ENCODE data around the gene NUDT14.

The NUDT14 gene

DNA sequence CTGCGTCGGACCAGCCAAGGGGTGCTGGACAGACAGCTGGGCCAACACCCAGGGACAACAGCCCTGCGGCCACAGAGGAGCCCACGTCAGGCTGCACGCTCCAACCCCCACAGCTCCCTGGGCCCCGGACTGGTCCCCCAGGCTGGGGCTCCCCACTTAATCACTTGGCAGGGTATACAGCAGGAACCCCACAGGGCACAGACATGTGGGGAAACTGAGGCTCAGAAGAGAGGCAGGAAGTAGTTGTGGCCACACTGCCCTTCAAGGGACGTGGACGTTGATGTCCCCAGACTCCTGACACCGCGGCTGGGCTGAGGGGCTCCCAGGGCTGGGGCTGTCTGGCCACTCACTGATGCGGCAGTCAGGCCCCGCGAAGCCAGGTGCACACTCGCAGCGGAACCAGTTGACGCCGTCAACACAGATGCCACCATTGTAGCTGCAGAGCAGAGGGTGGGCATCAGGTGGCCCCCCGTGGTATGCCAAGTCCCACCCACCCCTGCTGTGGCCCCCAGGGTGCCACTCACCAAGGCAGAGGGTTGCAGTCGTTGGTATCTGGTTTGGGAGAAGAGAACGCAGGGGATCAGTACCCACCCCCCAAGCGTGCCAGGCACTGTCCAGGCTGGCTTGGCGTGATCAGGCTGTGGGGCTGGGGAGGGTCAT is 34.0 kb downstream of the NUDT14 start:
- H3K4me1 ChIP-seq (ENCODE audit: control insufficient read depth in 1 of 2, insufficient read depth in 2 of 2, low read length in 2 of 2), result no peaks in the 10 kb centered on the region
- no peak overlapping the region for H3K4me3 ChIP-seq (ENCODE audit: low read depth in 1 of 2, low read length in 2 of 2)
- no peak overlapping the region for H3K27ac ChIP-seq (ENCODE audit: low read length)
- H3K27me3 ChIP-seq (ENCODE audit: low read depth, low read length), result no peaks in the 10 kb centered on the region
- H3K36me3 ChIP-seq (ENCODE audit: control insufficient read depth in 1 of 2, insufficient read depth in 2 of 2, low read length in 2 of 2), result no peaks in the 10 kb centered on the region
- no peaks in the 10 kb centered on the region for H3K9me3 ChIP-seq (ENCODE audit: control insufficient read depth in 1 of 2, low read length in 2 of 2)

GRCh38 chr14:105146181-105146975 is 34.7 kb downstream of the NUDT14 start:
- Histone ChIP-seq H3K9me3 (ENCODE audit: control insufficient read depth in 1 of 2, low read length in 2 of 2) (peaks cover 0 to 1% of the 10 kb centered on the region in 2 donors), H3K27me3 (ENCODE audit: low read depth, low read length) (no peaks in the 10 kb centered on the region), H3K4me3 (ENCODE audit: low read depth in 1 of 2, low read length in 2 of 2) (no peak overlapping the region), H3K27ac (ENCODE audit: low read length) (no peak overlapping the region), H3K4me1 (ENCODE audit: control insufficient read depth in 1 of 2, insufficient read depth in 2 of 2, low read length in 2 of 2) (no peaks in the 10 kb centered on the region), H3K36me3 (ENCODE audit: control insufficient read depth in 1 of 2, insufficient read depth in 2 of 2, low read length in 2 of 2) (no peaks in the 10 kb centered on the region)

- no peak overlapping the region for H3K27ac ChIP-seq (ENCODE audit: low read length)
- H3K9me3 ChIP-seq (ENCODE audit: control insufficient read depth in 1 of 2, low read length in 2 of 2), result peaks cover 0 to 5% of the 10 kb centered on the region in 2 donors
- no peaks in the 10 kb centered on the region for H3K4me1 ChIP-seq (ENCODE audit: control insufficient read depth in 1 of 2, insufficient read depth in 2 of 2, low read length in 2 of 2)
- H3K27me3 ChIP-seq (ENCODE audit: low read depth, low read length), result no peaks in the 10 kb centered on the region
- H3K36me3 ChIP-seq (ENCODE audit: control insufficient read depth in 1 of 2, insufficient read depth in 2 of 2, low read length in 2 of 2), result no peaks in the 10 kb centered on the region
- no peak overlapping the region for H3K4me3 ChIP-seq (ENCODE audit: low read depth in 1 of 2, low read length in 2 of 2)
Observed at GRCh38 chr14:105145381-105146180, 35.5 kb downstream of the NUDT14 start.

DNA sequence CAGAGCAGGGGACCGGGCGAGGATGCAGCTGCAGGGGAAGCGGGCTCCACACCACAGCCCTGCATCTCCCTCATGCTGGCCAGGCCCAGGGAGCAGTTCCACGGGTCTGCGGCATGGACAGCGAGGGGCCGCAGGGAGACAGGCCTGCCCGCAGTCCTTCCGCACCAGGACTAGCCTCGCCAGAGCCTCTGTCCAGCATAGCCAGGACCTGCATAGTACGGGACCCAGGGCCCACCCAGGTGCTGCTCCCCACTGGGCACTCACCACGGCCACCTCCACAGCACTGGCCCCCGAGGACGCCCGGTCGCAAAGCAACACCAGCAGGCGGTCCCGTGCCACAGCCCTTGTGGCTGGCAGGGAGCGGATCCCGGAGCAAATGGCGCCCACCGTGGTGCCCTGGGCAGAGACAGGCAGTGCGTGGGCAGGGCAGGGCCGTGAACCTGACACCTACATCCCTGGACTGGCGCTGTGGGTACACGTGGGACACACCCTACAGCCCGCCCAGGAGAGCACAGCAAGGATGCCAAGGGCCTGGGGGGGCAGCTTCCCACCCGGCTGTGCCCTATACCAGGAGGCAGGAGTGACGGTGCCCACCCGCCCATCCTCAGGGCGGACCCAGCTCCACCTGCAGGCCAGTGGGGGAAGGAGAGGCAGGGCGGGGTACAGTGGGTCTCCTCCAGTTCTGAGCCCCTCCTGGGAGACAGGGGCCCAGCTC is 36.3 kb downstream of the NUDT14 start:
- no peaks in the 10 kb centered on the region for H3K4me1 ChIP-seq (ENCODE audit: control insufficient read depth in 1 of 2, insufficient read depth in 2 of 2, low read length in 2 of 2)
- H3K27me3 ChIP-seq (ENCODE audit: low read depth, low read length), result no peaks in the 10 kb centered on the region
- no peak overlapping the region for H3K27ac ChIP-seq (ENCODE audit: low read length)
- no peaks in the 10 kb centered on the region for H3K36me3 ChIP-seq (ENCODE audit: control insufficient read depth in 1 of 2, insufficient read depth in 2 of 2, low read length in 2 of 2)
- H3K4me3 ChIP-seq (ENCODE audit: low read depth in 1 of 2, low read length in 2 of 2), result no peak overlapping the region
- H3K9me3 ChIP-seq (ENCODE audit: control insufficient read depth in 1 of 2, low read length in 2 of 2), result peaks cover 6 to 12% of the 10 kb centered on the region in 2 donors

DNA sequence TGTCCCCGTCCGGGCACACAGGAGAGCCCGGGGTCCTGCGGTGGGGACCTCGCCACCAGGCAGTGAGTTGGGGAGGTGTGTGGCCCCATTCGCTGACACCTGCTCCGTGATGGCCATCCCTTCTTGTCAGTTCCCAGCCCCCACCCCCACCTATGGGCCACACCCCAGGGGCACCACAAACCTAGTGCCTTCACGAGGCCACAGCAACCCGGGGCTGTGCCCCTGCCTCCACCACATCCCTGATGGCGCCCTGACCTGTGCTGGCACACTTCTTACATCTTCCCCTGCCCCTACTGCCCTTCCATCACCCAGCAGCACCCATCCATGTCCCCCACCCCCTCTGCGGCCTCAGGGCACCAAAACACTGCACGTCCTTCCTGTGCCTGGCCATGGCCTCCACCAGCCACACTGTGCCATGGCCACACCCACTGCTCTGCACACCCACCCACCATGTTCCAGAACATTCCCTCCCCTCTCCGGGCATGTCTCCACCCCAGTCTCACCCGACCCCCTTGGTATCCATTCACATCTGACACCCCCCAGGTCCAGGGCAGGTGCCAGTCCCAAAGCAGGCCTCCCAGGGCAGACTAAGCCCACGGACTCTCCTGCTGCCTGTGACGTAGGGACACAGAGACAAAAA is 37.0 kb downstream of the NUDT14 start:
- Histone ChIP-seq H3K9me3 (ENCODE audit: control insufficient read depth in 1 of 2, low read length in 2 of 2) (peaks cover 7 to 19% of the 10 kb centered on the region in 2 donors), H3K4me3 (ENCODE audit: low read depth in 1 of 2, low read length in 2 of 2) (no peak overlapping the region), H3K36me3 (ENCODE audit: control insufficient read depth in 1 of 2, insufficient read depth in 2 of 2, low read length in 2 of 2) (no peaks in the 10 kb centered on the region), H3K4me1 (ENCODE audit: control insufficient read depth in 1 of 2, insufficient read depth in 2 of 2, low read length in 2 of 2) (no peaks in the 10 kb centered on the region), H3K27me3 (ENCODE audit: low read depth, low read length) (no peaks in the 10 kb centered on the region), H3K27ac (ENCODE audit: low read length) (no peak overlapping the region)

- Histone ChIP-seq H3K27me3 (ENCODE audit: low read depth, low read length) (no peaks in the 10 kb centered on the region), H3K36me3 (ENCODE audit: control insufficient read depth in 1 of 2, insufficient read depth in 2 of 2, low read length in 2 of 2) (no peaks in the 10 kb centered on the region), H3K4me3 (ENCODE audit: low read depth in 1 of 2, low read length in 2 of 2) (no peak overlapping the region), H3K27ac (ENCODE audit: low read length) (no peak overlapping the region), H3K4me1 (ENCODE audit: control insufficient read depth in 1 of 2, insufficient read depth in 2 of 2, low read length in 2 of 2) (no peaks in the 10 kb centered on the region), H3K9me3 (ENCODE audit: control insufficient read depth in 1 of 2, low read length in 2 of 2) (peaks cover 7 to 19% of the 10 kb centered on the region in 2 donors)
Observed at GRCh38 chr14:105143451-105144025, 37.6 kb downstream of the NUDT14 start.

DNA sequence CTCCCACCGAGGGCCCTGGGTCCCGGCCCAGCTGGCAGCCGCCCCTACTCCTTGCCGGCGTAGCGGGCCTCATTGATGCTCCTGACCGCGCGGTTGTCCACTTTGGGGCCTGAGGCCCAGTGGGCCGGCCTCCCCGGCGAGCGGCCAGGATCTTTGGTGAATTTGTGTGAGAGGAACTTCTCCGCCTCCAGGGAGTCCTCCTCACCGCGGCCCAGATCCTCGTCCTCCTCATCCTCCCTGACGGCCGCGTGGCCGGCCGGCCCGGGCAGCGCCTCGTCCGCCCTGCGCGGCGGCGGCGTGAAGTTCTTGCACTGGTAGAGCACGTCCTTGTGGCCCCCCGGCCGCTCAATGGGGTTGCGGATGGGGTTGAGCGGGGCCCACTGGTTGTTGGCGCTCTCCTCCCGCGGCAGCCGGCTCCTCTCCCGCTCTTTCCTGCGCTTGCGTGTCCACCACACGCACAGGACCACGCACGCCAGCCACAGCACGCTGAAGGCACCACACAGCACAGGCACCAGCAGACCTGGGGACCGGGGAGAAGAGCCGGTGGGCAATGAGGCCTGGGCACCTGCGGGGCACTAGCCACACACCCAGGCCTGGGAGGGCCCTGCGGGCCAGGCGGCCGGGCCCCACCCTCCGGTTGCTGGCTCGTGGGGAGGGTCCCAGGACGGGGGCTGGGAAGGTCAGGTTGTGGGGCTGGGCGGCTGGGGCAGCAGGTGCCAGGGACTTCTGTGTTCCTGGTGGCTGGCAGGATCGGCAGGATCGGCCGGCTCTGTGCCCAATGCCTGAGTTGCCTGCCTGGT is 38.3 kb downstream of the NUDT14 start:
- Histone ChIP-seq H3K4me1 (ENCODE audit: control insufficient read depth in 1 of 2, insufficient read depth in 2 of 2, low read length in 2 of 2) (no peaks in the 10 kb centered on the region), H3K27me3 (ENCODE audit: low read depth, low read length) (no peaks in the 10 kb centered on the region), H3K27ac (ENCODE audit: low read length) (no peak overlapping the region), H3K9me3 (ENCODE audit: control insufficient read depth in 1 of 2, low read length in 2 of 2) (peaks cover 7 to 19% of the 10 kb centered on the region in 2 donors), H3K36me3 (ENCODE audit: control insufficient read depth in 1 of 2, insufficient read depth in 2 of 2, low read length in 2 of 2) (no peaks in the 10 kb centered on the region), H3K4me3 (ENCODE audit: low read depth in 1 of 2, low read length in 2 of 2) (no peak overlapping the region)

GRCh38 chr14:105141486-105142281 is 39.4 kb downstream of the NUDT14 start:
- no peak overlapping the region for H3K4me3 ChIP-seq (ENCODE audit: low read depth in 1 of 2, low read length in 2 of 2)
- H3K36me3 ChIP-seq (ENCODE audit: control insufficient read depth in 1 of 2, insufficient read depth in 2 of 2, low read length in 2 of 2), result no peaks in the 10 kb centered on the region
- H3K27me3 ChIP-seq (ENCODE audit: low read depth, low read length), result no peaks in the 10 kb centered on the region
- H3K27ac ChIP-seq (ENCODE audit: low read length), result no peak overlapping the region
- no peaks in the 10 kb centered on the region for H3K4me1 ChIP-seq (ENCODE audit: control insufficient read depth in 1 of 2, insufficient read depth in 2 of 2, low read length in 2 of 2)
- H3K9me3 ChIP-seq (ENCODE audit: control insufficient read depth in 1 of 2, low read length in 2 of 2), result peaks cover 7 to 19% of the 10 kb centered on the region in 2 donors

- Histone ChIP-seq H3K27me3 (ENCODE audit: low read depth, low read length) (no peaks in the 10 kb centered on the region), H3K9me3 (ENCODE audit: control insufficient read depth in 1 of 2, low read length in 2 of 2) (peaks cover 7 to 19% of the 10 kb centered on the region in 2 donors), H3K4me3 (ENCODE audit: low read depth in 1 of 2, low read length in 2 of 2) (no peak overlapping the region), H3K36me3 (ENCODE audit: control insufficient read depth in 1 of 2, insufficient read depth in 2 of 2, low read length in 2 of 2) (no peaks in the 10 kb centered on the region), H3K4me1 (ENCODE audit: control insufficient read depth in 1 of 2, insufficient read depth in 2 of 2, low read length in 2 of 2) (no peaks in the 10 kb centered on the region), H3K27ac (ENCODE audit: low read length) (no peak overlapping the region)
Observed at GRCh38 chr14:105141026-105141425, 40.1 kb downstream of the NUDT14 start.
